ENCODE results near the gene GPR139. TPM values are rescaled to one million over a fixed set of nuclear protein-coding genes. Genes with fewer than 3 reads are reported as not detected.

The GPR139 gene
- total and polyA plus RNA-seq, 4 donors, result not detected

GRCh38 chr16:19997264-19997663 lies 76.4 kb downstream of the GPR139 start:
- Histone ChIP-seq H3K27me3 (ENCODE audit: control insufficient read depth in 4 of 4, insufficient read depth in 4 of 4, low read length in 3 of 4) (no peaks in the 10 kb centered on the region), H3K9me3 (ENCODE audit: control insufficient read depth in 4 of 4, low read length in 3 of 4) (no peaks in the 10 kb centered on the region), H3K36me3 (ENCODE audit: control insufficient read depth in 4 of 4, insufficient read depth in 3 of 4, low read depth in 1 of 4, low read length in 3 of 4) (no peaks in the 10 kb centered on the region), H3K27ac (ENCODE audit: low read depth in 1 of 2, low read length in 2 of 2) (no peak overlapping the region), H3K9ac (ENCODE audit: low read depth in 1 of 2, low read length in 2 of 2) (no peak overlapping the region), H3K4me3 (ENCODE audit: low read depth in 1 of 3, low read length in 3 of 3) (no peak overlapping the region), H3K4me1 (ENCODE audit: control insufficient read depth in 4 of 4, insufficient read depth in 4 of 4, low read length in 3 of 4) (peaks cover 2 to 21% (median 11%) of the 10 kb centered on the region in 4 donors)
- peak; percentile 69 for TF ChIP-seq FOXA2 (IDR thresholded peaks at IDR 0.05)
- TF ChIP-seq HNF4G (IDR thresholded peaks at IDR 0.05), result no peak
- WGBS, result 86% methylated on average over 2 of the region's 2 CpGs
- no peak for DNase-seq (ENCODE audit: low spot score)

GRCh38 chr16:19994466-19995170 lies 79.1 kb downstream of the GPR139 start:
- WGBS, result 86% methylated on average over 17 of the region's 17 CpGs
- TF ChIP-seq MAX (IDR thresholded peaks at IDR 0.05) (no peak), SP1 (IDR thresholded peaks at IDR 0.05) (no peak), ZBTB33 (IDR thresholded peaks at IDR 0.05) (no peak), HNF4G (IDR thresholded peaks at IDR 0.05) (no peak), TAF1 (conservative IDR thresholded peaks at IDR 0.05) (no peak), ATF3 (IDR thresholded peaks at IDR 0.05) (no peak), HNF4A (conservative IDR thresholded peaks at IDR 0.05) (no peak), GABPA (IDR thresholded peaks at IDR 0.05 in 1 of 2, conservative IDR thresholded peaks at IDR 0.05 in 1 of 2) (no peak), NR2F2 (IDR thresholded peaks at IDR 0.05) (no peak), JUND (IDR thresholded peaks at IDR 0.05) (no peak), FOXA1 (IDR thresholded peaks at IDR 0.05) (no peak), REST (IDR thresholded peaks at IDR 0.05) (no peak), YY1 (IDR thresholded peaks at IDR 0.05) (no peak), CTCF (IDR thresholded peaks at IDR 0.05; ENCODE audit: low read depth, low read length, missing input control) (no peak), FOXA2 (IDR thresholded peaks at IDR 0.05) (no peak), EGR1 (IDR thresholded peaks at IDR 0.05; ENCODE audit: low read depth in 2 of 2) (no peak), RAD21 (IDR thresholded peaks at IDR 0.05) (no peak), RXRA (IDR thresholded peaks at IDR 0.05) (no peak)
- Histone ChIP-seq H3K4me3 (ENCODE audit: low read depth in 1 of 3, low read length in 3 of 3) (no peak overlapping the region), H3K27me3 (ENCODE audit: control insufficient read depth in 4 of 4, insufficient read depth in 4 of 4, low read length in 3 of 4) (no peaks in the 10 kb centered on the region), H3K9ac (ENCODE audit: low read depth in 1 of 2, low read length in 2 of 2) (no peak overlapping the region), H3K36me3 (ENCODE audit: control insufficient read depth in 4 of 4, insufficient read depth in 3 of 4, low read depth in 1 of 4, low read length in 3 of 4) (no peaks in the 10 kb centered on the region), H3K9me3 (ENCODE audit: control insufficient read depth in 4 of 4, low read length in 3 of 4) (no peaks in the 10 kb centered on the region), H3K27ac (ENCODE audit: low read depth in 1 of 2, low read length in 2 of 2) (no peak overlapping the region), H3K4me1 (ENCODE audit: control insufficient read depth in 4 of 4, insufficient read depth in 4 of 4, low read length in 3 of 4) (peaks cover 0 to 12% (median 6%) of the 10 kb centered on the region in 4 donors)
- no peak for DNase-seq (ENCODE audit: low spot score)

Data from liver (tissue), 9 donors.